Stimulated activated CD4-positive, alpha-beta T cell treated with anti-CD3 and anti-CD28 coated beads, Interleukin-2, amount 100 ng/mL, for 48 hours (primary cell): ENCODE data around the gene NUP85.
"Not testable (repeated sequence)": the region's sequence is repeated elsewhere in the genome, so short reads cannot be mapped to it uniquely, and the experiment has no call there.

ENCODE experiments used
- DNase-seq, 2 donors: peaks; one replicate each; pipeline ENCODE4 v3.0.0-alpha.2; 2020

NUP85 gene, protein sequence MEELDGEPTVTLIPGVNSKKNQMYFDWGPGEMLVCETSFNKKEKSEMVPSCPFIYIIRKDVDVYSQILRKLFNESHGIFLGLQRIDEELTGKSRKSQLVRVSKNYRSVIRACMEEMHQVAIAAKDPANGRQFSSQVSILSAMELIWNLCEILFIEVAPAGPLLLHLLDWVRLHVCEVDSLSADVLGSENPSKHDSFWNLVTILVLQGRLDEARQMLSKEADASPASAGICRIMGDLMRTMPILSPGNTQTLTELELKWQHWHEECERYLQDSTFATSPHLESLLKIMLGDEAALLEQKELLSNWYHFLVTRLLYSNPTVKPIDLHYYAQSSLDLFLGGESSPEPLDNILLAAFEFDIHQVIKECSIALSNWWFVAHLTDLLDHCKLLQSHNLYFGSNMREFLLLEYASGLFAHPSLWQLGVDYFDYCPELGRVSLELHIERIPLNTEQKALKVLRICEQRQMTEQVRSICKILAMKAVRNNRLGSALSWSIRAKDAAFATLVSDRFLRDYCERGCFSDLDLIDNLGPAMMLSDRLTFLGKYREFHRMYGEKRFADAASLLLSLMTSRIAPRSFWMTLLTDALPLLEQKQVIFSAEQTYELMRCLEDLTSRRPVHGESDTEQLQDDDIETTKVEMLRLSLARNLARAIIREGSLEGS

GRCh38 chr17:75205037-75205792 lies at the start of gene NUP85:
NUP85 (plus strand) TSS chr17:75205679; CDS start chr17:75205762, 83 bp downstream.
- peak; percentile 91 to 93 for DNase-seq

- DNase-seq, result not testable (repeated sequence)
These were observed 47.0 kb upstream of the NUP85 start for GRCh38 chr17:75158480-75158879.

GRCh38 chr17:75159196-75160031 lies 46.1 kb upstream of the NUP85 start:
- DNase-seq, result no peak

DNA sequence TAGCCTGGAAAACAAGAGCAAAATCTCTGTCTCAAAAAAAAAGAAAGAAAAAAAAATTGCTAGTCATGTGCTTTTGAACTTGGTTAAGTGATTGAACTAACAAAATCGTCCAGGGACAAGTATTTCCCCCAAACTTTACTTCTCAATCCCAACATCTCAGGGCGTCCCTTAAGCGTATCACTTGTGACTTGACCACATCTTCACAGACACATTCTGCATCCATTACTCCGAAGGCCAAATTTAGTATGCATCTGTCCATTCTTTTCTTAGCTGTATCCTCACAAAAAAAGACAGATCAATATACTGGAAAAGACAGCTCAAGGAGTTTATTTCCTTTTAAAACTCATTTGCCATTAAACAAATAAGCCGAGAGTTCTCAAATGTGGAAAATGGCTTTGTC lies 45.3 kb upstream of the NUP85 start:
- DNase-seq, result no peak

- DNase-seq, result no peak
These were observed 42.4 kb upstream of the NUP85 start for GRCh38 chr17:75163074-75163473.

- not testable (repeated sequence) for DNase-seq
These were observed 40.9 kb upstream of the NUP85 start for GRCh38 chr17:75164606-75165005.

DNA sequence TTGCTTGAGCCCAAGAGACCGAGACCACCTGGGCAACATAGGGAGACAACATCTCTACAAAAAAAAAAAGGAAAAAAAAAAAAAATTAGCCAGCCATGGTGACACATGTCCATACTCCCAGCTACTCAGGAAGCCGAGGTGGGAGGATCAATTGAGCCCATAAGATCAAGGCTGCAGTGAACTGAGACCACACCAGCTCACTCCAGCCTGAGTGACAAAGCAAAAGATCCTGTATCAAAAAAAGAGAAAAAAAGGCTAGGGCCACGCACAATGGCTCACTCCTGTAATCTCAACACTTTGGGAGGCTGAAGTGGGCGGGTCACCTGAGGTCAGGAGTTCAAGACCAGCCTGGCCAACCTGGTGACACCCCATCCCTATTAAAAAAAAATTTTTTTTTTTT lies 36.5 kb upstream of the NUP85 start:
- DNase-seq, result no peak

DNA sequence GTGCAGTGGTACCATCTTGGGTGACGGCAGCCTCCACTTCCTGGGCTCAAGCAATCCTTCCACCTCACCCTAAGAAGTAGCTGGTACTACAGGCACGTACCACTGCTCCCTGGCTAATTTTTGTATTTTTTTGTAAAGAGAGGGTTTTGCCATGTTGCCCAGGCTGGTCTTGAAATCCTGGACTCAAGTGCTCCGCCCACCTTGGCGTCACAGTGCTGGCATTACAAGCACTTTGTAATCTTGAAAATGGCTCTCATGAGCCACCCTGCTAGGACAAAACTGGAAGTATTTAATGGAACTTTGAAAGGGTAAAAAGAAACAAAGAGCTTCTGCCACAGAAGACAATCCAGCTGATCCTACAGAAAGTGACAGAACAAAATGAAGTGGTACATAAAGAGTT lies 32.0 kb upstream of the NUP85 start:
- no peak for DNase-seq

DNA sequence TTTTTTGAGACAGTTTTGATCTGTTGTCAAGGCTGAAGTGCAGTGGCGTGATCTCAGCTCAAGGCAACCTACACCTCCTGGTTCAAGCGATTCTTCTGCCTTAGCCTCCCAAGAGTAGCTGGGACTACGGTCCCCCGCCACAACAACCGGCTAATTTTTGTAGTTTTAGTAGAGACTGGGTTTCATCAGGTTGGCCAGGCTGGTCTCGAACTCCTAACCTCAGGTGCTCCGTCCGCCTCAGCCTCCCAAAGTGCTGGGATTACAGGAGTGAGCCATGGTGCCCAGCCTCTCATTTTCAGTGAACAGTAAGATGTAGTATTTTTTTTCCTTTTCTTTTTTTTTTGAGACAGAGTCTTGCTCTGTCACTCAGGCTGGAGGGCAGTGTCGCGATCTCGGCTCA lies 30.5 kb upstream of the NUP85 start:
- no peak for DNase-seq

- no peak for DNase-seq
These were observed 28.9 kb upstream of the NUP85 start for GRCh38 chr17:75176625-75177024.

- DNase-seq, result no peak
These were observed 27.0 kb upstream of the NUP85 start for GRCh38 chr17:75178453-75178852.

GRCh38 chr17:75181110-75181509 lies 24.4 kb upstream of the NUP85 start:
- DNase-seq, result no peak

GRCh38 chr17:75181608-75182318 lies 23.7 kb upstream of the NUP85 start:
- DNase-seq, result peak; percentile 14 to 35

DNA sequence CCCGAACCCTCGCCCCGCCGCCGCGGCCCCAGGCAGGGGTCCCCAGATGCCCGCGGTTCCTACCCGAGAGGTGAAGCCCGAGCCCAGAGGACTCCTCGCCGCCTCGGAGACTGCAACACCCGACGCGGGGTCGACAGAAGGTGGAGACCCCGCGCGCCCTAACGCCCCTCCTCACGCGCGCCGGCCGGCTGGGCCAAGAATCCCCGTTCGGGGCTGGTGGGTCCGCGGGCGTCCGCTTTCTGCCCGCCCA lies 23.2 kb upstream of the NUP85 start:
- no peak for DNase-seq

- peak; percentile 95 to 96 for DNase-seq
These were observed 22.7 kb upstream of the NUP85 start, which contains the start of gene SUMO2 for GRCh38 chr17:75182569-75183436. SUMO2 (minus strand) TSS chr17:75182959; CDS start chr17:75182834, 125 bp downstream.

DNA sequence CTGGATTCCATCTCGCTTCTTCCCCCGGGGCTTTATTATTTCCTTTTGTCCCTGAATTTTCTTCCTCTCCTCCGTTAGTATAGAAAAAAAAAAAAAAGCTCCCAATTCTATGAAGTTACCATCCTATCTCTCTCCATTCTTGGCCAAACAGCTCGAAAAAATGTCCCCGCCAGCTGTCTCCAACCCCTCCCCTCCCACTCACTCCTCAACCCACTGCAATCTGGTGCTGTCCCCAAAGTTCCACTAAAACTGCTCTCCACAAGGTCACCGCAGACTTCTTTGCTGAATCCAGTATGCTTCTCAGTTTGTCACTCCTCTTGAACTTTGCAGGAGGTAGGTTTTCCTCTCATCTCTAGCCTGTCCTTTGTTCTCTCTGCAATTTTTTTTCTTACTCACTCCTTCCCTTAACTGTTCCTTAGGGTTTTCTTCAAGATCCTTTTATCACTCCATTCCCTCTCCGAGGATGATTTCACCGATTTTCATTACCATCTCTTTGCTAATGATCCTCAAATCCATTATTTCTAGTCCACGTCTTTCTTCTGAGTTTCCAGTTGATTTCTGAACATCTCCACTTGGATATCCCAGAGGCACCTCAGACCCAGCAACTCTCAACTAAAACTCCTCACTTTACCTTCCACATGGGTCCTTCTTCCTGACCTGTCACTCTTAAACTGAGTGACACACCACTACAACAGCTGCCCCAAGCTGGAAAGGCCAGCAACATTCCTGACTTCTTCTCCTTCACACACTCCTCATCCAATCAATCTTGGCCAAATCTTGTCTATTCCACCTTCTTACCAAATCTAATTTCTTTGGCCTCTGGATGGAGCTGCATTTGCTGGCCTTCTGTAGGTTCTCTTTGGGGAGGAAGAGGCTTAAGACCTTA lies 21.2 kb upstream of the NUP85 start:
- no peak for DNase-seq

GRCh38 chr17:75188614-75189013 lies 16.9 kb upstream of the NUP85 start:
- no peak for DNase-seq

GRCh38 chr17:75191584-75191983 lies 13.9 kb upstream of the NUP85 start:
- no peak for DNase-seq

DNA sequence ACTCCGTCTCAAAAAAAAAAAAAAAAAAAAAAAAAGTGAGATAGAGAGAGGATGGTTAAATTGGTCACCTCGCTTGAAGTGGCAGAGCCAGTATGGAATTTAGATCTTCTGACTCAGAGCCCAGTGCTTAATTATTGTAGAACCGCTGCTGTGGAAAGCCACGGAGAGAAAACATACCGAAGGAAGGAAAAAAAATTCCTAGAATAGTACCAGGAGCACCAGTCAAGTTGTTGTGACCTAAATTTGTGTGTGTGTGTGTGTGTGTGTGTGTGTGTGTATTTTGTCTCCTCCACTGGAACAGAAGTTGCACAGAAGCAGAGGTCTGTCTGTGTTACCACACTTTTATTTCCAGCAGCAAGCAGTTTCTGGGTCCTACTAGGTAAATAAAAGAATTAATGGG lies 10.6 kb upstream of the NUP85 start:
- DNase-seq, result no peak
